SK-N-SH (cell line): ENCODE measurements around the gene EMILIN2.

ENCODE experiments used
- PBX3 ChIP-seq: IDR thresholded peaks from 2 replicates; pipeline ENCODE4; 2012
- POLR2AphosphoS5 ChIP-seq: IDR thresholded peaks from 2 replicates; pipeline ENCODE4 v1.6.1; 2012; ENCODE audit warnings: low read depth, low read length

DNA sequence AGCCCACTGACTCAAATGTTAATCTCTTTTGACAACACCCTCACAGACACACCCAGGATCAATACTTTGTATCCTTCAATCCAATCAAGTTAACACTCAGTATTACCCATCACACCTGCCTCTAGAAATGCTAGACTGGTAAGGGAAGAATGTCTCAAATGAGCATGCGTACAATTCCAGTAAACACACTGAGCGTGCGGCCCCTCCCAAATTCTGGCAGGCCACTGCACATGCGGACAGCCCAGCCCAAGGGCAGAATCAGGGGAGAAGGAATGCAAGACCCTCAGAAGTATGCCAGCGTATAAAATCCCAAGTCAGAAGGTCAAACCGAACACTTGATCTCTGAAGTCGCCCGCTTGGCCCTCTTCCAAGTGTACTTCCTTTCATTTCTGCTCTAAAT lies 7.6 kb upstream of the EMILIN2 start:
- TF ChIP-seq POLR2AphosphoS5, result no peak
- TF ChIP-seq PBX3, result no peak
